HepG2 (cell line): ENCODE data around the gene SLC29A1. TPM values are rescaled to one million over a fixed set of nuclear protein-coding genes. Genes with fewer than 3 reads are reported as not detected.

ENCODE experiments used
- ARID3A ChIP-seq: IDR thresholded peaks from 2 replicates; pipeline ENCODE4 v1.6.1; 2012; ENCODE audit warnings: low read depth, low read length, improper control_type of control experiment
- HBP1 ChIP-seq: IDR thresholded peaks from 2 replicates; pipeline ENCODE4 v1.6.1; 2016; ENCODE audit warnings: low read depth, control low read depth
- KLF9 ChIP-seq: IDR thresholded peaks from 2 replicates; pipeline ENCODE4 v1.6.1; 2016; ENCODE audit warnings: low read depth
- TCF7L2 ChIP-seq: IDR thresholded peaks from 2 replicates; pipeline ENCODE4 v1.6.1; 2011; ENCODE audit warnings: mild to moderate bottlenecking, low read depth, low read length, moderate library complexity
- TEAD2 ChIP-seq: sonication (generic); formaldehyde crosslinking; IDR thresholded peaks from 2 replicates; pipeline ENCODE4 v1.9.0; 2021; ENCODE audit warnings: missing genetic modification reagents
- TIGD3 ChIP-seq: sonication (generic); formaldehyde crosslinking; IDR thresholded peaks from 2 replicates; pipeline ENCODE4 v1.5.1; 2020; ENCODE audit warnings: mild to moderate bottlenecking, missing genetic modification reagents, borderline replicate concordance
- ZNF503 ChIP-seq: sonication (generic); formaldehyde crosslinking; IDR thresholded peaks from 2 replicates; pipeline ENCODE4 v1.4.0; 2020; ENCODE audit warnings: missing genetic modification reagents
- ZNF530 ChIP-seq: sonication (generic); formaldehyde crosslinking; IDR thresholded peaks from 2 replicates; pipeline ENCODE4 v1.5.0; 2020; ENCODE audit warnings: low read depth, mild to moderate bottlenecking, missing genetic modification reagents
- ZNF577 ChIP-seq: sonication (generic); formaldehyde crosslinking; IDR thresholded peaks from 2 replicates; pipeline ENCODE4 v1.4.0; 2020; ENCODE audit warnings: mild to moderate bottlenecking, low read depth, missing genetic modification reagents, borderline replicate concordance
- ZNF644 ChIP-seq: IDR thresholded peaks from 2 replicates; pipeline ENCODE4 v1.6.1; 2016; ENCODE audit warnings: low read depth
- ZNF749 ChIP-seq: sonication (generic); formaldehyde crosslinking; IDR thresholded peaks from 2 replicates; pipeline ENCODE4 v1.8.0; 2022; ENCODE audit warnings: mild to moderate bottlenecking, missing genetic modification reagents, moderate library complexity, borderline replicate concordance
- ZNF782 ChIP-seq: sonication (generic); formaldehyde crosslinking; IDR thresholded peaks from 2 replicates; pipeline ENCODE4 v1.4.0; 2020; ENCODE audit warnings: missing genetic modification reagents, mild to moderate bottlenecking, borderline replicate concordance
- polyA plus RNA-seq, 8 experiments: library from polyadenylated mRNA; depleted of rRNA in 3 of 8; stranded (reverse) in 7 of 8; unstranded in 1 of 8; fragments of >200 nt; fragmentation: Illumina TruSeq in 4 of 8; extraction: Trizol in 4 of 8; gene quantifications; 2 replicates each; pipeline versions ENCODE4 v1.2.1 to v1.2.3, GENCODE V29; 2011 to 2016; ENCODE audit warnings: low read depth in 4 of 8, missing spikeins in 1 of 8, mixed read lengths in 1 of 8; ENCODE audit not compliant: insufficient read depth in 1 of 8
- total RNA-seq, 5 experiments: library from RNA; depleted of rRNA; stranded (reverse); fragments of >200 nt; fragmentation: Illumina TruSeq; extraction: Trizol; gene quantifications; 2 replicates each; pipeline ENCODE4 v1.2.3, GENCODE V29; 2016; ENCODE audit warnings: low read depth in 1 of 5
- TF ChIP-seq, protein P1 (sequence below): sonication (generic); formaldehyde crosslinking; IDR thresholded peaks from 2 replicates; pipeline ENCODE4 v1.5.1; 2020; ENCODE audit warnings: missing genetic modification reagents, mild to moderate bottlenecking, borderline replicate concordance
- TF ChIP-seq, protein P2 (sequence below): sonication (generic); formaldehyde crosslinking; IDR thresholded peaks from 2 replicates; pipeline ENCODE4 v1.4.0; 2020; ENCODE audit warnings: missing genetic modification reagents

The SLC29A1 gene
- total and polyA plus RNA-seq, 2 of the 13 experiments (the other 11 are each of a cell fraction or from before 2014, with no cell fraction given), result 43.2 to 106 TPM

GRCh38 chr6:44219053-44219814 is 4.2 kb upstream of the SLC29A1 start (continued):
- TF ChIP-seq, protein P1, sequence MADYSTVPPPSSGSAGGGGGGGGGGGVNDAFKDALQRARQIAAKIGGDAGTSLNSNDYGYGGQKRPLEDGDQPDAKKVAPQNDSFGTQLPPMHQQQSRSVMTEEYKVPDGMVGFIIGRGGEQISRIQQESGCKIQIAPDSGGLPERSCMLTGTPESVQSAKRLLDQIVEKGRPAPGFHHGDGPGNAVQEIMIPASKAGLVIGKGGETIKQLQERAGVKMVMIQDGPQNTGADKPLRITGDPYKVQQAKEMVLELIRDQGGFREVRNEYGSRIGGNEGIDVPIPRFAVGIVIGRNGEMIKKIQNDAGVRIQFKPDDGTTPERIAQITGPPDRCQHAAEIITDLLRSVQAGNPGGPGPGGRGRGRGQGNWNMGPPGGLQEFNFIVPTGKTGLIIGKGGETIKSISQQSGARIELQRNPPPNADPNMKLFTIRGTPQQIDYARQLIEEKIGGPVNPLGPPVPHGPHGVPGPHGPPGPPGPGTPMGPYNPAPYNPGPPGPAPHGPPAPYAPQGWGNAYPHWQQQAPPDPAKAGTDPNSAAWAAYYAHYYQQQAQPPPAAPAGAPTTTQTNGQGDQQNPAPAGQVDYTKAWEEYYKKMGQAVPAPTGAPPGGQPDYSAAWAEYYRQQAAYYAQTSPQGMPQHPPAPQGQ (CRISPR knock-in tag), result no peak
- no peak for TF ChIP-seq TIGD3 (CRISPR knock-in tag)
- TF ChIP-seq, protein P2, sequence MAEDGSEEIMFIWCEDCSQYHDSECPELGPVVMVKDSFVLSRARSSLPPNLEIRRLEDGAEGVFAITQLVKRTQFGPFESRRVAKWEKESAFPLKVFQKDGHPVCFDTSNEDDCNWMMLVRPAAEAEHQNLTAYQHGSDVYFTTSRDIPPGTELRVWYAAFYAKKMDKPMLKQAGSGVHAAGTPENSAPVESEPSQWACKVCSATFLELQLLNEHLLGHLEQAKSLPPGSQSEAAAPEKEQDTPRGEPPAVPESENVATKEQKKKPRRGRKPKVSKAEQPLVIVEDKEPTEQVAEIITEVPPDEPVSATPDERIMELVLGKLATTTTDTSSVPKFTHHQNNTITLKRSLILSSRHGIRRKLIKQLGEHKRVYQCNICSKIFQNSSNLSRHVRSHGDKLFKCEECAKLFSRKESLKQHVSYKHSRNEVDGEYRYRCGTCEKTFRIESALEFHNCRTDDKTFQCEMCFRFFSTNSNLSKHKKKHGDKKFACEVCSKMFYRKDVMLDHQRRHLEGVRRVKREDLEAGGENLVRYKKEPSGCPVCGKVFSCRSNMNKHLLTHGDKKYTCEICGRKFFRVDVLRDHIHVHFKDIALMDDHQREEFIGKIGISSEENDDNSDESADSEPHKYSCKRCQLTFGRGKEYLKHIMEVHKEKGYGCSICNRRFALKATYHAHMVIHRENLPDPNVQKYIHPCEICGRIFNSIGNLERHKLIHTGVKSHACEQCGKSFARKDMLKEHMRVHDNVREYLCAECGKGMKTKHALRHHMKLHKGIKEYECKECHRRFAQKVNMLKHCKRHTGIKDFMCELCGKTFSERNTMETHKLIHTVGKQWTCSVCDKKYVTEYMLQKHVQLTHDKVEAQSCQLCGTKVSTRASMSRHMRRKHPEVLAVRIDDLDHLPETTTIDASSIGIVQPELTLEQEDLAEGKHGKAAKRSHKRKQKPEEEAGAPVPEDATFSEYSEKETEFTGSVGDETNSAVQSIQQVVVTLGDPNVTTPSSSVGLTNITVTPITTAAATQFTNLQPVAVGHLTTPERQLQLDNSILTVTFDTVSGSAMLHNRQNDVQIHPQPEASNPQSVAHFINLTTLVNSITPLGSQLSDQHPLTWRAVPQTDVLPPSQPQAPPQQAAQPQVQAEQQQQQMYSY, result peak; percentile 64; the same call in 1 of the 2 replicates
- peak; percentile 81; the same call in 1 of the 2 replicates for TF ChIP-seq TEAD2 (CRISPR knock-in tag)
- TF ChIP-seq ZNF749, result no peak
- peak; percentile 33; the same call in 1 of the 2 replicates for TF ChIP-seq KLF9 (CRISPR knock-in tag)
- TF ChIP-seq ZNF503 (CRISPR knock-in tag), result peak; percentile 67; the same call in 1 of the 2 replicates
- no peak for TF ChIP-seq TCF7L2
- TF ChIP-seq ZNF577 (CRISPR knock-in tag), result no peak
- no peak for TF ChIP-seq ZNF530 (CRISPR knock-in tag)
- TF ChIP-seq ZNF644 (CRISPR knock-in tag), result no peak
- TF ChIP-seq HBP1 (CRISPR knock-in tag), result no peak; the same call in none of the 2 replicates
- TF ChIP-seq ARID3A, result no peak
- TF ChIP-seq ZNF782 (CRISPR knock-in tag), result peak; percentile 47; the same call in 1 of the 2 replicates
